HG02623 (cell line): Measurements from ENCODE around the gene RAMACL.
"Not testable (repeated sequence)": the region's sequence is repeated elsewhere in the genome, so short reads cannot be mapped to it uniquely, and the experiment has no call there.

Source experiments
- ATAC-seq: cut with Tn5 transposase; IDR thresholded peaks from one replicate; pipeline ENCODE4 v1.9.1; 2021; ENCODE audit warnings: moderate library complexity; ENCODE audit not compliant: unreplicated experiment

RAMACL gene

GRCh38 chr6:166597711-166598440, 11.4 kb upstream of the RAMACL start:
- no peak for ATAC-seq

- ATAC-seq = no peak
Measured at GRCh38 chr6:166596776-166597507, 10.5 kb upstream of the RAMACL start.

GRCh38 chr6:166595949-166596348, 9.5 kb upstream of the RAMACL start:
- ATAC-seq = no peak

GRCh38 chr6:166595061-166595780, 8.7 kb upstream of the RAMACL start:
- no peak for ATAC-seq

- ATAC-seq = no peak
Measured at GRCh38 chr6:166592821-166593220, 6.3 kb upstream of the RAMACL start.

- ATAC-seq = no peak
Measured at GRCh38 chr6:166591961-166592520, 5.6 kb upstream of the RAMACL start.

GRCh38 chr6:166591026-166591425, 4.5 kb upstream of the RAMACL start:
- ATAC-seq = no peak

- ATAC-seq = no peak
Measured at GRCh38 chr6:166589786-166590574, 3.5 kb upstream of the RAMACL start.

GRCh38 chr6:166589337-166589731, 2.9 kb upstream of the RAMACL start:
- no peak for ATAC-seq

- ATAC-seq = no peak
Measured at GRCh38 chr6:166588691-166589336, 2.3 kb upstream of the RAMACL start.

- ATAC-seq = peak; percentile 76
Measured at GRCh38 chr6:166587631-166588413, 1.3 kb upstream of the RAMACL start.

GRCh38 chr6:166584853-166585429, 1.5 kb downstream of the RAMACL start:
- no peak for ATAC-seq

GRCh38 chr6:166584155-166584554, 2.3 kb downstream of the RAMACL start:
- ATAC-seq = no peak

GRCh38 chr6:166583230-166583965, 3.1 kb downstream of the RAMACL start:
- ATAC-seq = no peak

- ATAC-seq = no peak
Measured at GRCh38 chr6:166582258-166582657, 4.2 kb downstream of the RAMACL start.

- ATAC-seq = not testable (repeated sequence)
Measured at GRCh38 chr6:166581801-166582200, 4.7 kb downstream of the RAMACL start.

GRCh38 chr6:166581091-166581511, 5.4 kb downstream of the RAMACL start:
- no peak for ATAC-seq
